Measurements from ENCODE around the gene EFNA5. TPM values are rescaled to one million over a fixed set of nuclear protein-coding genes. Genes with fewer than 3 reads are reported as not detected.

Gene EFNA5
- total and polyA plus RNA-seq, 2 of the 8 experiments (the other 6 are each of a cell fraction or from before 2014, with no cell fraction given): 9.6 to 21.8 TPM

- Histone ChIP-seq H3K9me3 (ENCODE audit: insufficient read depth in 2 of 2, low read depth in 1 of 2, low read length in 1 of 2) (no peaks in the 10 kb centered on the region), H3K4ac (replicated peaks; ENCODE audit: insufficient read length, low read depth, low read length) (no peak overlapping the region), H2AK5ac (ENCODE audit: low read depth, low read length) (no peak overlapping the region), H3K36me3 (ENCODE audit: control insufficient read depth in 2 of 4, insufficient read depth in 4 of 4, low read length in 3 of 4) (no peaks in the 10 kb centered on the region), H4K8ac (ENCODE audit: extremely low read depth, insufficient read depth, low read length) (no peak overlapping the region; the same call in 1 of the 2 replicates), H3K9ac (replicated peaks in 1 of 4; ENCODE audit: extremely low read depth in 1 of 4, low read depth in 3 of 4, low read length in 3 of 4) (no peak overlapping the region), H4K5ac (ENCODE audit: insufficient read length, low read depth, low read length) (no peak overlapping the region), H3K27ac (ENCODE audit: low read depth, low read length) (no peak overlapping the region), H2BK15ac (ENCODE audit: low read length) (no peak overlapping the region), H3K27me3 (replicated peaks in 1 of 4; ENCODE audit: control insufficient read depth in 3 of 4, extremely low read depth in 1 of 4, insufficient read depth in 3 of 4, low read length in 3 of 4) (no peaks in the 10 kb centered on the region), H2BK20ac (ENCODE audit: low read length) (no peak overlapping the region), H2AFZ (ENCODE audit: low read length) (no peak overlapping the region), H3K79me2 (ENCODE audit: control insufficient read depth in 1 of 2, insufficient read depth in 2 of 2, low read length in 2 of 2) (no peaks in the 10 kb centered on the region), H4K91ac (replicated peaks; ENCODE audit: insufficient read length, low read length) (no peak overlapping the region), H3K4me3 (ENCODE audit: extremely low read depth in 1 of 4, insufficient read depth in 2 of 4, low read depth in 3 of 4, low read length in 4 of 4) (no peak overlapping the region), H3K23ac (ENCODE audit: insufficient read length) (no peak overlapping the region), H3K56ac (replicated peaks; ENCODE audit: insufficient read length, low read depth, low read length) (no peak overlapping the region), H4K20me1 (replicated peaks in 1 of 2; ENCODE audit: control insufficient read depth in 1 of 2, insufficient read depth in 2 of 2, low read length in 2 of 2) (no peaks in the 10 kb centered on the region), H3K23me2 (ENCODE audit: low read depth, low read length) (no peaks in the 10 kb centered on the region), H2BK120ac (replicated peaks; ENCODE audit: low read depth, low read length) (no peak overlapping the region), H3K79me1 (ENCODE audit: low read depth, low read length) (no peaks in the 10 kb centered on the region), H2BK12ac (ENCODE audit: low read depth, low read length) (no peak overlapping the region), H3K18ac (ENCODE audit: extremely low read depth, low read length) (no peak overlapping the region), H2BK5ac (ENCODE audit: low read depth, low read length) (no peak overlapping the region), H3K4me2 (ENCODE audit: insufficient read depth in 1 of 2, low read depth in 2 of 2, low read length in 2 of 2) (no peak overlapping the region), H3K4me1 (replicated peaks in 1 of 4; ENCODE audit: control insufficient read depth in 3 of 4, insufficient read depth in 4 of 4, low read length in 3 of 4) (peaks cover 0 to 23% (median 8%) of the 10 kb centered on the region in 4 experiments; a peak in 6 of 7 replicates), H3K14ac (ENCODE audit: insufficient read length) (no peak overlapping the region)
- no peak for TF ChIP-seq TAF1 (IDR thresholded peaks at IDR 0.05; ENCODE audit: low read depth, low read length)
- FAIRE-seq: no peak
- no peak for DNase-seq (ENCODE audit: low read depth in 1 of 2, low spot score in 2 of 2)
- 80% methylated on average over 5 of the region's 5 CpGs; no CpG with 5 or more reads in 1 of the 2 experiments for WGBS, 2 experiments (ENCODE audit: extremely low coverage in 1 of 2, insufficient coverage in 1 of 2, insufficient read length in 1 of 2, insufficient replicate concordance in 2 of 2, low coverage in 1 of 2, low lambda C conversion rate in 2 of 2, missing lambda C conversion rate in 1 of 2)
- ChIA-PET POLR2A (ENCODE audit: partially characterized antibody) (no interaction called here), CTCF (ENCODE audit: partially characterized antibody) (interaction anchor here (1.7 kb wide), 1 partner anchor 15 kb away, joined by 4 read pairs; no protein-coding TSS in a partner anchor)
Measured at GRCh38 chr5:107483231-107484024, 187.3 kb downstream of the EFNA5 start.

Data from H1 (cell line).